GM21360 (cell line): Measurements from ENCODE around the gene GHITM.
"Not testable (repeated sequence)": the region's sequence is repeated elsewhere in the genome, so short reads cannot be mapped to it uniquely, and the experiment has no call there.

ENCODE experiments used
- ATAC-seq: cut with Tn5 transposase; IDR thresholded peaks from one replicate; pipeline ENCODE4 v1.9.1; 2021; ENCODE audit warnings: mild to moderate bottlenecking, moderate library complexity; ENCODE audit not compliant: unreplicated experiment

The GHITM gene

GRCh38 chr10:84140036-84140379 lies 699 bp downstream of the GHITM start:
- ATAC-seq, result no peak

DNA sequence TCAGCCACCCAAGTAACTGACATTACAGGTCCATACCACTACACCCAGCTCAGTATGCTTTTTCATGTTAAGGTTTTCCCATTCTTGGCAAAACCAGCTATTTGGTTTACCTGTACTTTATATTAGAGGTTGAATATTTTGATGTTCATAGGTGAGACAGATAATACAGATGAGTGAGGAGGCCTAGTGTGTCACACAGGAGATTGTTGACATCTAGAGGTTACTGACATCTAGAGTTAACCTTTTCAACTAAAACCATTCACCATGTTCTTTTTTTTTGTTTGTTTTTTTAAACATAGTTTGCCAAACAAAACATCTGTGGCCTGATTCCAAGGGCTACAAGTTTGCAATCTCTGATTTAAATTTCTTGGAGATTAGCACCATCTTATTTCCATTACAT lies 8.0 kb downstream of the GHITM start:
- no peak for ATAC-seq

GRCh38 chr10:84148006-84148597 lies 8.8 kb downstream of the GHITM start:
- not testable (repeated sequence) for ATAC-seq

- no peak for ATAC-seq
Observed at GRCh38 chr10:84149854-84150253, 10.5 kb downstream of the GHITM start.

DNA sequence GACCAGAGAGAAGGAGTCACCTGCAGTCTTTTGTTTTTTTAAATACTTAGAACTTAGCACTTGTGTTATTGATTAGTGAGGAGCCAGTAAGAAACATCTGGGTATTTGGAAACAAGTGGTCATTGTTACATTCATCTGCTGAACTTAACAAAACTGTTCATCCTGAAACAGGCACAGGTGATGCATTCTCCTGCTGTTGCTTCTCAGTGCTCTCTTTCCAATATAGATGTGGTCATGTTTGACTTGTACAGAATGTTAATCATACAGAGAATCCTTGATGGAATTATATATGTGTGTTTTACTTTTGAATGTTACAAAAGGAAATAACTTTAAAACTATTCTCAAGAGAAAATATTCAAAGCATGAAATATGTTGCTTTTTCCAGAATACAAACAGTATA lies 13.5 kb downstream of the GHITM start:
- ATAC-seq, result no peak

- ATAC-seq, result no peak
Observed at GRCh38 chr10:84155521-84155920, 16.2 kb downstream of the GHITM start.

DNA sequence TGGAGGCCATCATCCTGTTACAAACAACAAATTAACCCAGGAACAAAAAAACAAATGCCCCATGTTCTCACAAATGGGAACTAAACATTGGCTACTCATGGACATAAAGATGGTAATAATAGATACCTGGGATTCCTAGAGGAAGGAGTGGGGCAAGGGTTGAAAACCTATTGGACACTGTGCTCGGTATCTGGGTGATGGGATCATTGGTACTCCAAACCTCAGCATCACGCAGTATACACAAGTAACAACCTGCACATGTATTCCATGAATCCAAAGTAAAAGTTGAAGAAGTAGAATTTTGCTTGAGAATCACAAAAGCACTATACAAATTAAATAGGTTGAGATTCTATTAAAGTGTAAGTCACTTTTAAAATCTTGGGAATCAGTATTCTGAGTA lies 16.7 kb downstream of the GHITM start:
- ATAC-seq, result no peak

DNA sequence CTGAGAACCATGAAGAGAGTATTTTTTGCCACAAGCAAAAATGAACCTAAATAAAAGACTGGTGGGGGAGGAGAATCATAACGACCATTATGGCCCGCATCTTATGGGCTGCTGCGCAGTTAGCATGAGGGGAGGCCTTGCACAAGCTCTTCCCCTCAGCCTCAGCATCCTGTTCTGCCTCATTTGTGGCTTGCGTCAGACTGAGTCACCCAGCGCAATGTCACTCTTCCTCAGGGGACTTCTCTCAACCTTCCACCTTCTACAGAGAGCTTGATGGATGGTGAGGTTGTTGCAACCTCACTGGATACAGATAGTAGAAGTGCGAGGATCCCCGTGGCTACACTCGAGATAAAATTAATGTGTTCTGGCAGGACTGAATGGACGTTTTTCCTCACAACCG lies 17.5 kb downstream of the GHITM start:
- no peak for ATAC-seq

DNA sequence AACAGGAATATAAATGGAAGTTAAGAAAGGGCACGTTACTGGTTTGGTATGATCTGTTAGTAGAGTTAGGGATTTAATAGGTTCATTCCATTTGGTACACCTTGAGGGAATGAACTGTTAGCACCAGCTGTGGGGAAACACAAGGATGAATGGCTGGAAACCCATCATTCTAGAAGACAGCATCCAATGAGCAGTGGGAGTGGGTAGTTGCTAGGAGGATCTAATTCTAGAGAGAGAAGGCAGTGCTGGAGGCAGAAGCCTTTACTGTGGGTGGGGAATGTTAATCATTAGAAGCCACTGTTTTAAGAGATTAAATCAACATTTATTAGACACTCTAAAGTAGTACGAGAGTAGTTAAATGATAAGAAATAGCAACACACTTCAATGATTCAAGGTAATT lies 18.8 kb downstream of the GHITM start:
- no peak for ATAC-seq

- ATAC-seq, result no peak
Observed at GRCh38 chr10:84158550-84158949, 19.2 kb downstream of the GHITM start.

GRCh38 chr10:84159076-84159685 lies 19.9 kb downstream of the GHITM start:
- no peak for ATAC-seq

DNA sequence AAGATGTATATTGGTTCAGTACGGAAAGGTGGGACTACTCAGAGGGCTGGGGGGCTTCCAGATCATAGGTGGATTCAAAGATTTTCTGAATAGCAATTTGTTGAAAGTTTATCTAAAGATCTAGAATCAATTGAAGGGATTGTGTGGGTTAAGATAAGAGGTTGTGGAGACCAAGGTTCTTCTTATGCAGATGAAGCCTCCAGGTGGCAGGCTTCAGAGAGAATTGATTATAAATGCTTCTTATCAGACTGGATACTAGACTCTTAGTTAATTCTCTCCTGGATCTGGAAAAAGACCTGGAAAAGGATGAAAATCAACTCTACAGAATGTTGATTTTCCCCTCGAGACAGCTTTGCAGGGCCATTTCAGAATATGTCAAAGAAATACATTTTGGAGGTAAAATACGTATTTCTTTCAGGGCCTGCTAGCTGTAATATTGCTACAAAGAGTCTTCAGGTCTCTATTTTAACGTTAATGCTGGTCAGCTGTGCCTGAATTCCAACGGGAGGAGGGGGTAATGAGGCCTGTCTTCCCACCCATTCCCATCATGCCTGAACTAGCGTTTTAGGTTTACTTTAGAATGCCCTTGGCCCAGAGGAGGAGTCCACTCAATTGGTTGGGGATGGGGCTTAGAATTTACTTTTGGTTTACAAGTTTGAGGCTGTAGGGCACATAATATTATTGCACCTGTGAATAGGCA lies 21.5 kb downstream of the GHITM start:
- ATAC-seq, result no peak

- no peak for ATAC-seq
Observed at GRCh38 chr10:84163996-84164395, 24.7 kb downstream of the GHITM start.

GRCh38 chr10:84164442-84164841 lies 25.1 kb downstream of the GHITM start:
- no peak for ATAC-seq

DNA sequence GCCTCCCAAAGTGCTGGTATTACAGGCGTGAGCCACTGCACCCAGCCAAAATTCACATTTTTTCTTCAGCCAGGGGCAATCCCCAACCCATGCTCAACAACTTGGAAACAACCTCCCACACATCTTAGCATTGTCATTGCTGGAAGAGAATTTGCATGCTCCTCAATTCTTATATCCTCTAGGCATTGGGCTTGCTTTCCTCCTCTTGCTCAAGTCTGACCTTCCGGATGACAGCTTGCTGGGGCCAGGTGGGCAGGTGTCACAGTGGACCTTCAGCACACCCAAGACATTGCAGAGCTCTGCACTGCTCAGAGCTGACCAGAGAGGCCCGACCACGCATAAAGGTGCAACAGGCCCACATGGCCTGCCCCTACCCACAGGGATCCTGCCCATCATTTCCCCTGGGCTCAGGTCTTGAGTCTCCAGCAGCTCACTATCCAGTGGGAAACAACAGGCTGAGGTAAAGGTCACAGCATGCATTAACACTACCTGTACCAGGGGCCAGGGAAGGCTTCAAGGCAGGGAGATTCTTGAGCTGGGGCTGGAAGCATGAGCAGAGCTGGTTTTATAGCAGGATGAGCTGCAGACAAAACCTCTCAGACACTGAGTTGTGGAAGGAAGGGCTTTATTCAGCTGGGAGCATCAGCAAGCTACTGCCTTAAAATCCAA lies 27.4 kb downstream of the GHITM start:
- no peak for ATAC-seq

- not testable (repeated sequence) for ATAC-seq
Observed at GRCh38 chr10:84167289-84167653, 28.0 kb downstream of the GHITM start.

DNA sequence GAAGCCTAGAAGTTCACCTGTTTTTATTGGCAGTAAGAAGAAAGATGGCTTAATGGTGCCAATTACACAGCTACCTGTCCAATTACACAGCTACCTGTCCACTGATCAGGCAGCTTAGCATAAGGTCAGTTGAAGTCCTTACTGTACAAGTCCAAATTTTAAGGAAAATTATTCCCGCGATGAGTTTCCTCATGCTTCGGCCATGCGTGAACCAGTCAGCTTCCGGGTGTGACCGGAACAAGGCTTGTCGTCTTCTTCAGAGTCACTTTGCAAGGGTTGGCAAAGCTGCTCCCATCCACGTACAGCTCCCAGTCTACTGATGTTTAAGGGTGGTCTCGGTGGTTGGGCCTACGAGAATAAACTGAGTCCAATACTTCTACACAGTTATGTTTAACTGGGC lies 29.1 kb downstream of the GHITM start:
- not testable (repeated sequence) for ATAC-seq

DNA sequence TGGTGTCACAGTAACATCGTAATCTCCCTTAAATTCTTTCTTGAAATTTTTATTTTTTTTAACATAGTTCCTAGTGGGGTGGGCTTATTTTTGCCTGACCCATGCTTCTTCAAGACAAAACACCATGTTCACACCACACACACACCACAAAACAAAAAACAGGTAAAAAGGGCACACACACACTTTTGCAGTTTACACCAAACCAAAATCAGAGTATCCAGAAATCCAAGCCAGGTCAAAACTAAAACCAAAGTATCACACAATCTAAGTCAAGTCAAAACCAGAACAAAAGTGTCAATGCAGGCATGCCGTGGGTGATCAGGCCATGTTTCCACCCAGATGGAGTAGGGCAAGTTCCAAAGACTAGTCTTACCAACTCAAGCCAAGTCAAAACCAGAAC lies 31.9 kb downstream of the GHITM start:
- not testable (repeated sequence) for ATAC-seq

DNA sequence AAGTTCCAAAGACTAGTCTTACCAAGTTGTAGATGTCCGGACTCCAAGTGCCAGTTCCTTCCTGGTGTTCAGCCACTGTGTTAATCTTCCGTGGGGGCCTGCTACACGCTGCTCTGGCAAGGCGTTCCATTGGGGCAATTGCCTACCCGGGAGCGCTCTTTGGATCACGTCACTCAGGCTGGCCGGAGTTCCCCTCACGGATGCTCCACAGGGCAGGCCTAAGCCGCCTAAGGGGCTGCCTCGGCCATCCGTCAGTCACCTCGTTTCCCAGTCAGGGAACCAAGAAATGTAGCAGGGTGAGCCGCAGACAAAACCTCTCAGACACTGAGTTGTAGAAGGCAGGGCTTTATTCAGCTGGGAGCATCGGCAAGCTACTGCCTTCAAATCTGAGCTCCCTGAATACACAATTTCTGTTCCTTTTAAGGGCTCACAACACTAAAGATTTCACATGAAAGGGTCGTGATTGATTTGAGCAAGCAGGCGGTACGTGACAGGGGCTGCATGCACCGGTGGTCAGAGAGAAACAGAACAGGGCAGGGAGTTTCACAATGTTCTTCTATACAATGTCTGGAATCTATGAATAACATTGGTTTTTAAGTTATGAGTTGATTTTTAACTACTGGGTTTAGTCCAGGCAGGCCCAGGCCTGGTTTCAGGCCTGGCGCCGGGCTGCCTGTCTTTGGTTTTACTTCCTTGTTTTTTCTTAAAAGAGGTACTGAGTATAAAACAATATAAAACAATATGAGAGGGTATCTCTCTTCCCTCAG lies 32.6 kb downstream of the GHITM start:
- peak; percentile 36 for ATAC-seq

- ATAC-seq, result peak; percentile 58
Observed at GRCh38 chr10:84172467-84173356, 33.4 kb downstream of the GHITM start.
